GM18858 (cell line): ENCODE results near the gene FIBCD1.
"Not testable (repeated sequence)": the region's sequence is repeated elsewhere in the genome, so short reads cannot be mapped to it uniquely, and the experiment has no call there.

Experiments
- ATAC-seq: cut with Tn5 transposase; IDR thresholded peaks from one replicate; pipeline ENCODE4 v1.9.1; 2021; ENCODE audit not compliant: unreplicated experiment

FIBCD1 gene

DNA sequence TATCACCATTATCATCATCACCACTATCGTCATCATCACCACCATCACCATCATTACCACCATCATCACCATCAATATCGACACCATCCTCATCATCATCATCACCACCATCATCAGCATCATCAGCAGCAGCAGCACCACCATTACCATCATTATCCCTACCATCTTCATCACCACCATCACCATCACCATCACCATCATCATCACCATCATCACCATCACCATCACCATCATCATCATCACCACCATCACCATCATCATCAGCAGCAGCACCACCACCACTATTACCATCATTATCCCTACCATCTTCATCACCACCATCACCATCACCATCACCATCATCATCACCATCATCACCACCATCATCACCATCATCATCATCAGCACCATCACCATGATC, 15.9 kb upstream of the FIBCD1 start:
- ATAC-seq: not testable (repeated sequence)

DNA sequence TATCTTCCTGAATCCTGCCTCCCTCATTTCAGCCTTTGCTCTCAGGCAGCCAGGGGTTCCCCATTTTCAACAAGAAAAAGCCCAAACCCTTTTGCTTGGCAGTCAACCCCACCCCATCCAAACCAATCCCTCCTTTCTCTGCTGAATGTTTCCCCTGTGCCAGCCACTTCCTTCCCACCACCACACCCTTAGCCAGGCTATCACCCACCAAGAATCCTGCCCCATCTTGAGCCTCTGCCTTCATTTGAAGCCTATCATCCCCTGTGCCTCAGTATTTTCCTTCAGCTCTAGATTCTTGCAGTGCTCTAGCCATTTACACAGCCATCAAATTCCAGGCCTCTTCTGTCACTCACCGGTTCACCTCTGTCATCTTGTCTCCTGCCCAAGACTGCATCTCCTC, 15.3 kb upstream of the FIBCD1 start:
- no peak for ATAC-seq

GRCh38 chr9:130952065-130952762, 13.2 kb upstream of the FIBCD1 start:
- ATAC-seq: no peak

DNA sequence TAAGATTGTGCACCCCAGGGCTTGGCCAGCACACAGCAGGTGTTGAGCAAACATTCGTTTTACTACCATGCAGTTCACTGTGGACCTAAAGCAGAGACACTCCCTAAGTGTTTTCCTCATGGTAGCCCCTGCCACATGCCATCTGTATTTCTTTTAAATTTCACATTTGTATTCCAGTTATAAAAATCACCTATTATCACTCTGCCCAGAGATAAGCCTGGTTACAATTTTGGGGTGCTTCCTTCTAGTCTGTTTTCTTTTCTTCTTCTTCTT, 10.9 kb upstream of the FIBCD1 start:
- ATAC-seq: no peak

DNA sequence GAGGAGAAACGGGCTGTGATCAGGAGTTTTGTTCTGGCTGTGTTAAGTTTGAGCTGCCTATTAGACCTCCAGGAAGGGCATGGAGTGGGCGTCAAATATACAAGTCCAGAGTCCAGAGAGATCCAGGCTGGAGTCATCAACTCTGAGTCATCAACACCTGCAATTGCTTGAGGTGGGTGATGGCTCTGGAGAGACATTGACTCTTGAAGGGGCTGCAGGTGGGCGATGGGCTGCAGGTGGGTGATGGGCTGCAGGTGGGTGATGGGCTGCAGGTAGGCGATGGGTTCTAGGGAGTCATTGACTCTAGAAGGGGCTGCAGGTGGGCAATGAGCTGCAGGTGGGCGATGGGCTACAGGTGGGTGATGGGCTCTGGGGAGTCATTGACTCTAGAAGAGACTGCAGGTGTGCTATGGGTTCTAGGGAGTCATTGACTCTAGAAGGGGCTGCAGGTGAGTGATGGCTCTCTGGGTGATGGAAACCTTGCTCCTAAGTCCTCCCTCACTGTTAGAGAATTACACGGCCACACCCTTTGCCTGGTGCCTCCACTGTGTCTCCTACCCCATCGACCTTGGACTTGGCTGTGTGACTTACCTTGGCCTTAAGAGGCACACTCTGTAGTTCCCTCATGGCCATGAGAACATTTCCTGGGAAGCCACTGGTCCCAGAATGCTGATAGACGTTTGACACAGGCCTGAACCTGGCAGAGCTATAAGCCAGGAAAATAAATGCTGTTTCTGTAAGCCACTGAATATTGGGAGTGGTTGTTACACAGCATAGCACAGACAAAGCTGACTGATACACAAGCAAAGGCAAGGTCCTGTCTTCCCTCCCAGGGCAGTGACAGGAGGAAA, 10.4 kb upstream of the FIBCD1 start:
- ATAC-seq: no peak

GRCh38 chr9:130948266-130948665, 9.2 kb upstream of the FIBCD1 start:
- no peak for ATAC-seq

DNA sequence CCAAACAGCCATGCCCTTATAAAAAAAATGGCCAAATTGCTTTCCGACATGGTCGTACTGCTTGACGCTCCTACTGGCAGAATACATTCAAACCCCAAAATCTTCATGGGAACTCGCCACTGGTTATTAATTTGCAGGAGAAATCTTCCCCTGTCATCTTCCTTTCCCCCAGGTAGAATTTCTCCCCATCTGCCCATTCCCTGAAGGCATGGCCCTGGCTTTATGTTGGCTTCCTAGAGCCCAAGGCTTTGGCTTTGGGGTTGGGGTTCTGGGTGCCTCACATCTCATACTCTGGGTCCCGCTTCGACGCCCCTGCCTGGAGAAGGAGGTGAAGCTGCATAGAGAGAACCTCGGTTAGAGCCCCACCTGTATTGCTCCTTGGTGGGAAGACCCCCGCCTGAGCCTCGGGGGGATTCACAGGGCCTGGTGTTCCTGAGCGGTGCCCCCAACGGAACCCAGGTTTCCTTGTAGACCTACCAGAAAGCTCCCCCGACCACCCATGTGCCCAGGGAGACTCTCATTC, 8.6 kb upstream of the FIBCD1 start:
- ATAC-seq: no peak

DNA sequence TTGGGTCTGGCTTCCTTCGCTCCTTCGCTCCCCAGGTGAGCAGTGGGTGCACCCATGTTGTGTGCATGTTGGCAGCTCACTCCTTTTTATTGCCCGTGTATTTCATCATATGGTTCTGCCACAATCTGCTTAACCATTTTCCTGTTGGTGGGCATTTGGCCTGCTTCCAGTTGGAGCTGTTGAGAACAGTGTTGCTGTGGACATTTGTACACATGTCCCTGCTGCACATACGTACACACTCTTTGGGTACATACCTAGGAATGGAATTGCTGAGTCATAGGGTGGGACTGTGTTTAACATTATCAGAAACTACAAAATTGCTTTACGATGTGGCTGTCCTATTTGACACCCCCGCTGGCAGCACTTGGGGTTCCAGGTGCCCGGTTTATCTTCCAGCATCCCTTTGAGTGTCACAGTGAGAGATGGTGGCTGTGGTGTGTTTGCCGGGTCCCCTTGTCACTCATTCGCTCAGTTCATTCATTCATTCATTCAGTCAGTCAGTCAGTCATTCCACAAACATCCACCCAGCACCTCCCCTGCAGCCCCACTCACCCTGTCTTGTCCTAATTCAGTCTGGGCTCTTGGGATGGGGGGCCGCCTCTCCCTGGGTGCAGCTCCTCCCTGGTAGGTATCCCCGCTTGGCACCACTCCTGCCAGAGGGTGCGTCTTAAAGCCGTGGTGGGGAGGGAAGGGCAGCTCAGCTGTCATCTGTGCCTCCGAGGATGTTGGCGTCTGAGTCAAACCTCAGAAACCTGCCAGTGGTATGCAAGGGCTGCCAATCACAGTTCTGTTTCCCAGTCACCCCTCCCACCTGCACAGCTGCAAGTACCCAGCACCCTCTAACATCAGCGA, 7.9 kb upstream of the FIBCD1 start:
- no peak for ATAC-seq

DNA sequence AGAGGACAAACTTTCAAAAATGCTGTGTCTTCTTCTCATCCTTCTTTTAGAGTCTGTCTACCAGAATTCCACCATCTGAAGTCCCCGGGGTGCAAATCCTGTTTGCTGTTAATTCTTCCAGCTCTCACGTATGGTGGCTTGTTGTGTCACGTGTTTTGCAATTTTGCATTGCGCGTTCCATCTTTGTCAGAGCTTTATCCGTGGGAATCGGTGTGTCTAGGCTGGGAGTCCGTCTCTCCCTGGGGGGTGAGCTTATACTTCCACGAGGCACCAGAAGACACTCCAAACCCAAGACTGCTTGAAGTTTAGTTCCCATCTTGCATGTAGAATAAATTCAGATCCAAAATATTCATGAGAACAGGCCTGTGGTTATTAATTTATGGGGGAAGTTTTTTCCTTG, 6.1 kb upstream of the FIBCD1 start:
- no peak for ATAC-seq

DNA sequence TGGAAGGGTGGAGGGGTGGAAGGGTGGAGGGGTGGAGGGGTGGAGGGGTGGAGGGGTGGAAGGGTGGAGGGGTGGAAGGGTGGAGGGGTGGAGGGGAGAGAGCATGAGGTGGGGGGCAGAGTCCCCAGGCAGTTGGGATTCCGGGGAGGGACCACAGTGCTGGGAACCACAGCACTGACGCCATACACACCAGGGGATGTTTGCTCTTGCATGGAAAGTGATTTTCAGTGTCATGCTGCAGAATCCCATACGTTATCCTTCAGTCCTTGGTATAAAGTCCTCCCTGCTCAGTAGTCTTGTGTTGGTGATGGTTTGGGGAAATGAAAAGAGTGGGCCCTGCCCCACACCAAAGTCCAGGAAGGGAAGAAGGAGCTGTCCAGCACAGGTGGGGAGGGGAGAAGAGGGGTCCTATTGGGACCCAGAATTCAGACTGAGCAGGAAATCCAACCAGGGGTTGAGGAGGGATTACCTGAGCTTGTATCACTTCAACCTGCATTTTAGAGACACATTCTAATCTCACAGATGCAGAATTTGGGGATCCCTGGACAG, 5.5 kb upstream of the FIBCD1 start:
- no peak for ATAC-seq

GRCh38 chr9:130943777-130944176, 4.7 kb upstream of the FIBCD1 start:
- no peak for ATAC-seq

GRCh38 chr9:130943221-130943620, 4.2 kb upstream of the FIBCD1 start:
- ATAC-seq: no peak

DNA sequence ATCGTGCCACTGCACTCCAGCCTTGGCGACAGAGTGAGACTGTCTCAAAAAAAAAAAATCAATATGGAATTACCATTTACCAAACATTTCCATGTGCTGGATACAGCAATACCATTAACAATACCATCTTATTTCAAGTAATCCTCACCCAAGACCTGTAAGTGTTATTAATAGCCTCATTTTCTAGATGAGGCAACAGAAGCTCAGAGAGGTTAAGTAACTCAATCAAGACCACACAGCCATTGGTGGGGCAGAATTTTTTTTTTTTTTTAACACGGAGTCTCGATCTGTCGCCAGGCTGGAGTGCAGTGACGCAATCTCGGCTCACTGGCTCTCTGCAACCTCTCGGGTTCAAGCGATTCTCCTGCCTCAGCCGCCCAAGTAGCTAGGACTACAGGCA, 3.6 kb upstream of the FIBCD1 start:
- ATAC-seq: no peak

DNA sequence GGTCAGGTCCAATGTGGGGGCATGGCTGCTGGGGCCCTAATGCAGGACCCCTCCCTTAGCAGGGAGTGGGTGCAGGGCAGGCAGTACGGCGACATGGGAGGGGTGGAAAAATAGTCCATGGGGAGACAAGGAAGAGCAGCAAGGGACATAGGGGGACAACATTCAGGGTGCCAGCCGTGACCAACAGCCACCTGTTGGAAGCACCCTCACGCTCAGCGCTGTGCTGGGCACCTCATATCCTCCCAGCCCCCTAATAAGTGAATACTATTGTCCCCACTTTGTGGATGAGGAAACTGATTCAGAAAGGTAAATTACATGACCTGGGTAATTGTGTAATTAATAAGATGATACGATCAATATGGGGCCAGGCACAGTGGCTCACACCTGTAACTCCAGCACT, 3.0 kb upstream of the FIBCD1 start:
- ATAC-seq: no peak

DNA sequence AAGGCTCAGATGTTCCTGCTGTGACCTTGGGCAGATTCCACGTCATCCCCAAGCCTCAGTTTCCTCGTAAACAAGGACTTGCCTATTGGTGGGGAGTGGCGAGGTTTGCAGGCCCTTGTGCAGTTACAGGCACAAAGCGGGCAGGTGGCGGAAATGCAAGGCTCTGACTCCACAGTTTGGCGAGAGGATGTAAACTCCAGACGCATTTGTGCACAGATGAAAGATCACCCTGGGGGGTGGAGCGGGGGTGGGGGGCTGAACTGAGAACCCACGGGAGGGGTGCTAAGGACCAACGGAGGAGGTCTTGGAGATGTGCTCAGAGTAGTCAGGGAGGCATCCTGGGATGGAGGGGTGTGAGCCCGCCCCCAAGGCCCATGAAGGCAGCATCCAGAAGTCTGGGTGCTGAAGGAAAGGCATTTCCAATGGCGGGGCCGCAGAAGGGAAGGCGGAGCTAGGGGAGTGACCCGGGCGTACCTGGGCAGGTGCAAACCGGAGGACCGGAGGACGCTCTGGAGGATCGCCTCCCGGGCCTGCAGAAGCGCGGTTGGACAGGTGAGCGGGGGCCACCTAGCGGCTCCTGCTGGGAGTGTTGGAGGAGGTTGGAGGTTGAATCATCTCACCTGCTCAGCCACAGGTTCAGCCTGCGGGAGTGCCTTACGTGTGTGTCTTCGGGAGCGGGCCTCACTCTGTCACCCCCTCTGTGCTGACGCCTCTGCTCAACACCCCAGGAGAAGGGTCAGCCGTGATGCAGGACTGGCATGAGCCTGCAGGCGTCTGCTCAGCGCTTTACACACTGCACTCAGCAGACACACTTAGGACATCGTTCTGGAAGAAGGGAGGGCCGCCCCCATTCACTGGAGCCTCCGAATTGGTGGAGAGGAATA, 1.9 kb upstream of the FIBCD1 start:
- ATAC-seq: no peak

DNA sequence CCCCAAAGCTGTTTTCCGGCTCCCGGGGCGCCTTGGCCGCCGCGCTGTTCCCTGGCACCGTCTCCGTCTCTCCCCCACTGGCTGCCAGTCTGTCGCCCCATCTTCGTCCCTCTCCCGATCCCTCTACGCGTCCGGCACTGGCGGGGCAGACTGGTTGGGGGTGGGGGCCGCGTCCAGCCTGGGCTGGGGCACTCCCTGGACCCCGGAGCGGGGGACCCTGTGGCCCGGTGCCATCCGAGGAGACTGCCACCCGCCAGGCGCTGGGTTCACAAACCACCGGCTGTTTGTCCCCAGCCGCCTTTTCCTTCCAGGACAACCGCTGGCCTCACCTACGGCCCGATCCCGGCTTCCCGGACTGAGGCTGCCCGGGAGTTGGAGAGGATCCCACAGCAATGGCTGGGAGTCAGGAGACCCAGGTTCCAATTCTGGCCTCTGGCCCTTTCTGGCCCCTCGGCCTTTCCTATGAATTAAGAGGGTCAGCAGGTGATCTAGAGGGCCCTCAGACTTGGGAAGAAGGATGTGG, 1.0 kb upstream of the FIBCD1 start:
- ATAC-seq: no peak

- ATAC-seq: no peak
These were observed 469 bp upstream of the FIBCD1 start for GRCh38 chr9:130939405-130940026.

DNA sequence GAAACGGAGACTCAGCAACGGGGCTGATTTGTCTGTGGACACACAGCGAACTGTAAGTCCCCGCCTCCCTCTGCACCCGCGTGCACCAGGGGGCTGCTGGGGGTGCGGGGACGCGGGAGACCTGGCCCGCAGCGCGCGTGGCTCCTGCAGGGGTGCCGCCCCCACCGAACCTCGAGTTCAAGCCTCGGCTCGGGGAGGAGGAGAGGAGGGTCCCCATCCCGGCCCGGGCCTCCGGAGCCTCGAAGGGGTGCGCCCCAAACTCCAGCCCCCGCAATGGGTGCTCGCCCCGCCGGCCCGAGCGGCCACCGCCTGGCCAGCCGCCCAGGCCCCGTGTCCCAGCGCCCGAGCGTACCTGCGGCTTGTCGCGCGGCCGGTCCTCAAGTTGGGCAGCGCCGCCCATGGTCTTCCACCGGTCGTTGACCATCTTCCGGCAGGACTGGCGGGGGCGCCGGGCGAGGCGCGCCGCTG, 829 bp downstream of the FIBCD1 start:
- ATAC-seq: no peak
